Measurements from ENCODE around the gene PCDH18.

DNA sequence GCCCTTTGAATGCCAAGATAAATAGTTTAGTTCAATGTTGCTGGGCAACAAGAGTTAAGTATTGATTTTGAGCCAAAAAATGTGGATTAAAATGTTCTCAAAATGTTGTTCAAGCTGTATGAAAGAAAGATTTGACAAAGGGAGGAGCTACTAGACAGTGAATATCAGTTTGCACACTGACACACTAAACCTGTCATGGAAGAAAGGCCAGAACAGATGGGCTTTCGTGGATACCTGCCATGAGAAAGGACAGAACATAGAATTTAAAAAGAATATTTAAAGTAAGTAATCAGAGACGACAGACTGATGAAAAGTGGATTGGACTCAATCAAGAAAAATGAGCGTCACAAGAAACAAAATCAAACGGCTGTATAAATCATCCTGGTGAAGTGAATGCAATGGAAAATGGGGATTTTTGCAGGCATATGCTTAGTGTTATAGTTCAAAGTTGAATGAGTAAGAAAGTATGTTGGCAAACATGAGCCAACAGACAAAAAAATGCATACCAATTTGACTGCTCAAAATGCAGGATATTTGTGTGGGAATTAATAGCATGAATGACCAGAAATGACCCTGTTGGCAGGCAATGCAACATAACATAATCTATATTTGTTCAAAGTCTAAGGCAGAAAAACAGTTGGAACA, 7.4 kb downstream of the PCDH18 start:
- no peak for TF ChIP-seq EZH2 (IDR thresholded peaks at IDR 0.05; ENCODE audit: borderline replicate concordance, low read length)
- TF ChIP-seq, protein P1, sequence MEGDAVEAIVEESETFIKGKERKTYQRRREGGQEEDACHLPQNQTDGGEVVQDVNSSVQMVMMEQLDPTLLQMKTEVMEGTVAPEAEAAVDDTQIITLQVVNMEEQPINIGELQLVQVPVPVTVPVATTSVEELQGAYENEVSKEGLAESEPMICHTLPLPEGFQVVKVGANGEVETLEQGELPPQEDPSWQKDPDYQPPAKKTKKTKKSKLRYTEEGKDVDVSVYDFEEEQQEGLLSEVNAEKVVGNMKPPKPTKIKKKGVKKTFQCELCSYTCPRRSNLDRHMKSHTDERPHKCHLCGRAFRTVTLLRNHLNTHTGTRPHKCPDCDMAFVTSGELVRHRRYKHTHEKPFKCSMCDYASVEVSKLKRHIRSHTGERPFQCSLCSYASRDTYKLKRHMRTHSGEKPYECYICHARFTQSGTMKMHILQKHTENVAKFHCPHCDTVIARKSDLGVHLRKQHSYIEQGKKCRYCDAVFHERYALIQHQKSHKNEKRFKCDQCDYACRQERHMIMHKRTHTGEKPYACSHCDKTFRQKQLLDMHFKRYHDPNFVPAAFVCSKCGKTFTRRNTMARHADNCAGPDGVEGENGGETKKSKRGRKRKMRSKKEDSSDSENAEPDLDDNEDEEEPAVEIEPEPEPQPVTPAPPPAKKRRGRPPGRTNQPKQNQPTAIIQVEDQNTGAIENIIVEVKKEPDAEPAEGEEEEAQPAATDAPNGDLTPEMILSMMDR (conservative IDR thresholded peaks at IDR 0.05 in 1 of 2, IDR thresholded peaks at IDR 0.05 in 1 of 2; ENCODE audit: extremely low read depth in 1 of 2, insufficient read depth in 1 of 2, low read depth in 1 of 2, low read length in 2 of 2), result no peak
